ENCODE data around the gene RALY.

- TF ChIP-seq, protein P1, sequence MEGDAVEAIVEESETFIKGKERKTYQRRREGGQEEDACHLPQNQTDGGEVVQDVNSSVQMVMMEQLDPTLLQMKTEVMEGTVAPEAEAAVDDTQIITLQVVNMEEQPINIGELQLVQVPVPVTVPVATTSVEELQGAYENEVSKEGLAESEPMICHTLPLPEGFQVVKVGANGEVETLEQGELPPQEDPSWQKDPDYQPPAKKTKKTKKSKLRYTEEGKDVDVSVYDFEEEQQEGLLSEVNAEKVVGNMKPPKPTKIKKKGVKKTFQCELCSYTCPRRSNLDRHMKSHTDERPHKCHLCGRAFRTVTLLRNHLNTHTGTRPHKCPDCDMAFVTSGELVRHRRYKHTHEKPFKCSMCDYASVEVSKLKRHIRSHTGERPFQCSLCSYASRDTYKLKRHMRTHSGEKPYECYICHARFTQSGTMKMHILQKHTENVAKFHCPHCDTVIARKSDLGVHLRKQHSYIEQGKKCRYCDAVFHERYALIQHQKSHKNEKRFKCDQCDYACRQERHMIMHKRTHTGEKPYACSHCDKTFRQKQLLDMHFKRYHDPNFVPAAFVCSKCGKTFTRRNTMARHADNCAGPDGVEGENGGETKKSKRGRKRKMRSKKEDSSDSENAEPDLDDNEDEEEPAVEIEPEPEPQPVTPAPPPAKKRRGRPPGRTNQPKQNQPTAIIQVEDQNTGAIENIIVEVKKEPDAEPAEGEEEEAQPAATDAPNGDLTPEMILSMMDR (IDR thresholded peaks at IDR 0.05; ENCODE audit: poor library complexity, severe bottlenecking) = no peak
- TF ChIP-seq, protein P2, sequence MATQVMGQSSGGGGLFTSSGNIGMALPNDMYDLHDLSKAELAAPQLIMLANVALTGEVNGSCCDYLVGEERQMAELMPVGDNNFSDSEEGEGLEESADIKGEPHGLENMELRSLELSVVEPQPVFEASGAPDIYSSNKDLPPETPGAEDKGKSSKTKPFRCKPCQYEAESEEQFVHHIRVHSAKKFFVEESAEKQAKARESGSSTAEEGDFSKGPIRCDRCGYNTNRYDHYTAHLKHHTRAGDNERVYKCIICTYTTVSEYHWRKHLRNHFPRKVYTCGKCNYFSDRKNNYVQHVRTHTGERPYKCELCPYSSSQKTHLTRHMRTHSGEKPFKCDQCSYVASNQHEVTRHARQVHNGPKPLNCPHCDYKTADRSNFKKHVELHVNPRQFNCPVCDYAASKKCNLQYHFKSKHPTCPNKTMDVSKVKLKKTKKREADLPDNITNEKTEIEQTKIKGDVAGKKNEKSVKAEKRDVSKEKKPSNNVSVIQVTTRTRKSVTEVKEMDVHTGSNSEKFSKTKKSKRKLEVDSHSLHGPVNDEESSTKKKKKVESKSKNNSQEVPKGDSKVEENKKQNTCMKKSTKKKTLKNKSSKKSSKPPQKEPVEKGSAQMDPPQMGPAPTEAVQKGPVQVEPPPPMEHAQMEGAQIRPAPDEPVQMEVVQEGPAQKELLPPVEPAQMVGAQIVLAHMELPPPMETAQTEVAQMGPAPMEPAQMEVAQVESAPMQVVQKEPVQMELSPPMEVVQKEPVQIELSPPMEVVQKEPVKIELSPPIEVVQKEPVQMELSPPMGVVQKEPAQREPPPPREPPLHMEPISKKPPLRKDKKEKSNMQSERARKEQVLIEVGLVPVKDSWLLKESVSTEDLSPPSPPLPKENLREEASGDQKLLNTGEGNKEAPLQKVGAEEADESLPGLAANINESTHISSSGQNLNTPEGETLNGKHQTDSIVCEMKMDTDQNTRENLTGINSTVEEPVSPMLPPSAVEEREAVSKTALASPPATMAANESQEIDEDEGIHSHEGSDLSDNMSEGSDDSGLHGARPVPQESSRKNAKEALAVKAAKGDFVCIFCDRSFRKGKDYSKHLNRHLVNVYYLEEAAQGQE (IDR thresholded peaks at IDR 0.05; ENCODE audit: borderline replicate concordance) = no peak
- TF ChIP-seq EP300 (conservative IDR thresholded peaks at IDR 0.05; ENCODE audit: poor library complexity, severe bottlenecking) = no peak
- no peak for TF ChIP-seq SMC3 (conservative IDR thresholded peaks at IDR 0.05; ENCODE audit: poor library complexity)
- TF ChIP-seq POLR2AphosphoS5 (IDR thresholded peaks at IDR 0.05) = no peak
Measured at GRCh38 chr20:34090645-34091044, 96.9 kb downstream of the RALY start.
